GM18867 (cell line): ENCODE measurements around the gene PLCH1.
"Not testable (repeated sequence)": the region's sequence is repeated elsewhere in the genome, so short reads cannot be mapped to it uniquely, and the experiment has no call there.

Source experiments
- ATAC-seq: cut with Tn5 transposase; IDR thresholded peaks from one replicate; pipeline ENCODE4 v1.9.1; 2021; ENCODE audit warnings: mild to moderate bottlenecking, moderate library complexity; ENCODE audit not compliant: unreplicated experiment

Gene PLCH1

GRCh38 chr3:155431856-155432570 lies 312.9 kb downstream of the PLCH1 start:
- peak; percentile 45 for ATAC-seq

- ATAC-seq, result no peak
These were observed 316.3 kb downstream of the PLCH1 start for GRCh38 chr3:155428563-155428962.

- ATAC-seq, result no peak
These were observed 318.2 kb downstream of the PLCH1 start for GRCh38 chr3:155426524-155427230.

- no peak for ATAC-seq
These were observed 319.5 kb downstream of the PLCH1 start for GRCh38 chr3:155425396-155425795.

DNA sequence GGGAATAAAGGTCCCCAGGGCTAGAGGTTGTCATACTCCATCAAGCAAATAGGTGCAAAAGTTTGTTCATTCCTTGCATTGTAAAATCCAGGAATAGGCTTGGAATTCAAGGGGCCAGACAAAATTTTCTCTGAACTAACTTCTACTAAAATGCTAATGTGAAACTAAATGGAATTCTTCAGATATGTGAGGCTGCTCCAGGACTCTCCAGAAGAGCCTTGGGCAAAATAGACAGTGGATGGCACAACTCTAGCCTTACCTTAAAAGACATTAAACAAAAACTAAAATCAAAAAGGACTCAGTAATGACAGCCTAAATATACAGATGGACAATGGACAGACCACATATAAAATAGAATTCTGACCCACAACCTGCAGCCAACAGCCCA lies 320.6 kb downstream of the PLCH1 start:
- no peak for ATAC-seq

GRCh38 chr3:155423526-155424322 lies 321.1 kb downstream of the PLCH1 start:
- no peak for ATAC-seq

GRCh38 chr3:155420881-155421486 lies 323.9 kb downstream of the PLCH1 start:
- no peak for ATAC-seq

GRCh38 chr3:155420406-155420805 lies 324.5 kb downstream of the PLCH1 start:
- no peak for ATAC-seq

DNA sequence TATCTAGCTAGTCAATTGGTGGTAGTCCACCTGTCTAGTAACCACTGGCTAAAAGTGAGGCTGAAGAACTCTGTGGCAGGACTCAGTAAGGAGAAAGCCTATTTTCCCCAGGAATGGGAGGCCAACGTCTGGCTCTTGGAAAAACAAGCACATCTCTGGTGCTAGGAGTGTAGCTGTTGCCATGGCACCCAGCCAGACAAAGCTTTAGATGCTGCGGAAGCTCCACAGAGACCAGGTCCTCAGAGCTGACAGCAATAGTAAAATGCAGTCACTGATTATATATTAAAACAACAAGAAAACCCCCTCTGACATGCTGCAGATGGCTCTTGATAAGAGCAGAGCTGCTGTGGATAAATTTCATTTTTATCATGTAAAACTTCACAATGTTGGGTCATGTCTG lies 326.5 kb downstream of the PLCH1 start:
- no peak for ATAC-seq

DNA sequence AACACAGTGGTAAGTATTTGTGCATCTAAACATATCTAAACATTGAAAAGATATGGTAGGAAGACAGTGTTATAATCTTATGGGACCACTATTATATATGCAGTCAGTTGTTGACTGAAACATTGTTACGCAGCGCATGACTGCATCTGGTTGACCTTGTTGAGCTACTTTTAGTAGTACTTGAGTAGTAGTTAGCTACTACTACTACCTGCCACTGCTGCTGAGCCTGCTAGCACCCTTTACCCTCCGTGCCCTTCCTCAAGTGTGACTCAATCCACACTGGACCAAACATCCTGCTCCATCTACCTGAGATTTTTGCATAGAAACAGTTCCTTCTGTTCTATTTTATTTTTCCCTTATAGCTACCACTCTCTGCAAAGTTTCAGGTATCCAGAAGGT lies 327.8 kb downstream of the PLCH1 start:
- ATAC-seq, result no peak

DNA sequence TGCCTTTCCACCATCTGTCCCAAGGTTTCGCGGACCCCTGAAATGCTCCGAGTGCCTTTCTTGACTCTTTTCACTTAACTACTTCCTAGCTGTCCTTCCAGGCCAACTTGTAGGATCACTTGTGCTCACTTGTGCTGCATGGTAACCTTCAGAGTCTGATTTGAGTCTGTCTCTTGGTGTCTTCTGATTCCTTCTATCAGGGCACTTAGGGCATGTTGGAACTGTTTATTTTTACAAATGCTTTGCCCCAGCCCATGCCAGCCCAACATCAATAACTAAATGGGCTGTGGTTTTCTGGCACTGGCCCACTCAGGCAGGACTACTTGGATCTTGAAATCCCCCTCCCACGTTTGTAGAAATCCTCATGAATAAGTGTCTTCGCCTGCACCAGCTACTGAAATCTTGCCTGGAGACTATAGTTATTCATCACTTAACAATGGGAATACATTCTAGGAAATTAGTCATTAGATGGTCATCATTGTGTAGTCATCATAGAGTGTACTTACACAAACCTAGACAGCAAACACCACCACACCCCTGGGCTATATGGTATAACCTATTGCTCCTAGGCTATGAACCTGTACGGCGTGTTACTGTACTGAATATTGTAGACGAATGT lies 328.3 kb downstream of the PLCH1 start:
- no peak for ATAC-seq

- ATAC-seq, result no peak
These were observed 332.0 kb downstream of the PLCH1 start for GRCh38 chr3:155412904-155413303.

DNA sequence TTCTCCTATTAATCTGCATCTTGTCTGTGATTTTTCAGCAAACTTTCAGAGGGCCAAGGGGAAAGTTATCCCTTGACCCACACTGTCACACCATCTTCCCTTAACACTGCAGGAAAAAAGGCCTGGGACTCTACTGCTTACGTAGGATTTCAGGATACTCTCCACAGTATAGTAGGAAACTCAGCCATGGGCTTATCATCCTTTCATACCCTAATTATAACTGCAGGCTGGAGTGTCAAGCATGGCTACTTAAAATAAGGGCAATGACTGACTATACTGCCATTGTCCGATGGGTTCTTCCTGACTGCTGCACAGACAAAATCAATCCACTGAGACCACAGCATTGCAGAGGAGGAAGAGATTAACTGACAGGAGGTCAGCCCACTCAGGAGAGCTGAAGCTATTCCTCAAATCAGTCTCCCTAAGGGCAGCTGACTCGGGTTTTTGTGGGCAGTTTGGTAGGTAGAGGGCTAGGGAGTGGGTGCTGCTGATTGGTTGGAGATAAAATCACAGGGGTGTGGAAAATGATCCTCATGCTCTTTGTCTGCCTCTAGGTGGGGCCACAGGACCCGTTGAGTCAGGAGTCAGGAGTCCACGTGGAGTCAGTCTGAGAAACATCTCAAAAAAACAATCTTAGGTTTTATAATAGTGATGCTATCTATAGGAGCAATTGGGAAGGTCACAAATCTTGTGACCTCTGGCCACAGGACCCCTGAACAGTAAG lies 333.2 kb downstream of the PLCH1 start:
- ATAC-seq, result peak; percentile 54

DNA sequence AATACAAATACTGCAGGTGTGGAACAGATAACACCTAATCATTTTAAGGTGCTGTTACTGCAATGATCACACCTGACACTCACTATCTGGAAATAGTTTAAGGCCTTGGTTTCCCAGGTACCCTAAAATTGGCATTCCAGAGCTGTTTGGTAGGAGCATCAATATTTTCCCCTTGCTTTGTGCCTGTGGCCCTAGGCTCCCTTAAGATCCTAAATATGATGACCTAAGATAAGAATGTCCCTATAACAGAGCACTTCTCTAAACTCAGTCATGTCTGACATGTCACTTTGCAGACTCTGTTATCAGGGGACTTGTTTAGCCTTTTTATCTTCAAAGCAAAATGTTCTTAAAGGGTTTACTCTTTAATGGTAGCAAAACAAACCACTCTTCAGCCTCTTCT lies 335.5 kb downstream of the PLCH1 start:
- no peak for ATAC-seq

GRCh38 chr3:155407971-155408370 lies 336.9 kb downstream of the PLCH1 start:
- ATAC-seq, result no peak

DNA sequence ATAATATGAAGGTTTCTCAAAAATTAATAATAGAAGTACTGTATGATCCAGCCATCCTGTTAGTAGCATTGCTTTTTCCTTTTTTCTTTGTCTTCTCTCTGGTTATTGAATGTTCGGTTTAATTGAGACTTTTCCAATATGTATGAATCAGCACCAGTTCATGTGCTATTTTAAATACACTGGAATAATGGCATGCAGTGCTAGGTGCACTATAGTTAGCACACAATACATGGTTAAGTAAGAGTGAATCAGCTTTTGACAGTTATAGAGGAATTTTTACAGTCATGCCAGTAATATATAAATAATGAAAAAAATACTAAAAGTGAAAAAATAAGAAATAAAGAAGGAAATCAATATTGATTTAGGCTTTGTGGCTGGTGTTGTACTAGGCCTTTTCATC lies 337.5 kb downstream of the PLCH1 start:
- ATAC-seq, result no peak

- no peak for ATAC-seq
These were observed 340.4 kb downstream of the PLCH1 start for GRCh38 chr3:155404486-155404885.

DNA sequence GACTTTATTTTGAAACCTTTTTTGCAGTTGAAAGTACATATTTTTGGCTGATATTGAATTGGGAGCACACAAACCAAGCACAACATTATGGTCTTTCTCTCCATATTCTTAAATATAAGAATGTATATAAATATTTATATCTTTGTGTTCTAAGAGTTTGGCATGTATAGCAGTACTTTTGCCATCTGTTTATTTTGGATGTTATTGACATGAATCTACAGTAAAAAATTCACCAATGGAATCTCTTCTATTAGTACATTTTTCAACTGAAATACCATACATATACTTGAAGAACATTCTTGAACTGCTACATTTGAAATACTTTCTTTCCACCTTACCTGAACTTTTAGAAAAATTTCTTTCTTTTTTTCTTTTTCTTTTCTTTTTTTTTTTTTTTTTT lies 342.2 kb downstream of the PLCH1 start:
- no peak for ATAC-seq

DNA sequence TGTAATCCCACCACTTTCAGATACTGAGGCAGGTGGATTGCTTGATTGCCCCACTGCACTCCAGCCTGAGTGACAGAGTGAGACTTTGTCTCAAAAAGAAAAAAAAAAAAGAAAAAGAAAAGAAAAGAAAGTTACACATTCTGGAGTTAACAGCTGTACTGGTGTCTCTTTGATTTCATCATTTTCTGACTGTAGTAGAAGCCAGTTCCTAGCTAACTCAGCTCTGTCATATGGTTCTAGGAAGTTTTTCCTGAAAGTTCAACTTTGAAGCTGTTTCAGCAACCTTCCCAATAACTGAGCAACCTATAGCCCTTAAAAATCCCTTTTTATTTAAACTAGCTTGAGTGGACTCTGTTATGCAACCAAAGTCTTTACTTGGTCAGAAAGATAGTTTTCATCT lies 346.8 kb downstream of the PLCH1 start:
- no peak for ATAC-seq

GRCh38 chr3:155394896-155395295 lies 350.0 kb downstream of the PLCH1 start:
- ATAC-seq, result not testable (repeated sequence)
